Measurements from ENCODE around the gene ZDHHC21.

Gene ZDHHC21

GRCh38 chr9:14693251-14693861 lies at the start of gene ZDHHC21:
TSS of gene ZDHHC21 (minus strand) at chr9:14693432. CDS start at chr9:14674340, 19,092 bp downstream.
- peak; percentile 31 to 41 for DNase-seq (ENCODE audit: extremely low read depth in 1 of 2, low read depth in 1 of 2)

- no peak for DNase-seq (ENCODE audit: extremely low read depth in 1 of 2, low read depth in 1 of 2)
Observed at GRCh38 chr9:14741369-14741768, 48.1 kb upstream of the ZDHHC21 start.

GRCh38 chr9:14733133-14733532 lies 39.9 kb upstream of the ZDHHC21 start:
- DNase-seq (ENCODE audit: extremely low read depth in 1 of 2, low read depth in 1 of 2): no peak

GRCh38 chr9:14731294-14731981 lies 38.2 kb upstream of the ZDHHC21 start:
- DNase-seq (ENCODE audit: extremely low read depth in 1 of 2, low read depth in 1 of 2): no peak

- DNase-seq (ENCODE audit: extremely low read depth in 1 of 2, low read depth in 1 of 2): no peak
Observed at GRCh38 chr9:14730461-14730898, 37.2 kb upstream of the ZDHHC21 start.

- no peak for DNase-seq (ENCODE audit: extremely low read depth in 1 of 2, low read depth in 1 of 2)
Observed at GRCh38 chr9:14723301-14723700, 30.1 kb upstream of the ZDHHC21 start.

GRCh38 chr9:14722391-14723035 lies 29.3 kb upstream of the ZDHHC21 start, which contains the start of gene CER1:
TSS of gene CER1 (minus strand) at chr9:14722733. CDS start at chr9:14722672, 61 bp downstream.
- no peak for DNase-seq (ENCODE audit: extremely low read depth in 1 of 2, low read depth in 1 of 2)

GRCh38 chr9:14719231-14719923 lies 26.1 kb upstream of the ZDHHC21 start:
- no peak for DNase-seq (ENCODE audit: extremely low read depth in 1 of 2, low read depth in 1 of 2)

- no peak for DNase-seq (ENCODE audit: extremely low read depth in 1 of 2, low read depth in 1 of 2)
Observed at GRCh38 chr9:14715102-14715501, 21.9 kb upstream of the ZDHHC21 start.

- DNase-seq (ENCODE audit: extremely low read depth in 1 of 2, low read depth in 1 of 2): no peak
Observed at GRCh38 chr9:14713187-14713767, 20.0 kb upstream of the ZDHHC21 start.

GRCh38 chr9:14710804-14711203 lies 17.6 kb upstream of the ZDHHC21 start:
- no peak for DNase-seq (ENCODE audit: extremely low read depth in 1 of 2, low read depth in 1 of 2)

GRCh38 chr9:14706530-14707140 lies 13.4 kb upstream of the ZDHHC21 start:
- DNase-seq (ENCODE audit: extremely low read depth in 1 of 2, low read depth in 1 of 2): no peak

GRCh38 chr9:14705079-14705478 lies 11.8 kb upstream of the ZDHHC21 start:
- no peak for DNase-seq (ENCODE audit: extremely low read depth in 1 of 2, low read depth in 1 of 2)

GRCh38 chr9:14704281-14704680 lies 11.0 kb upstream of the ZDHHC21 start:
- no peak for DNase-seq (ENCODE audit: extremely low read depth in 1 of 2, low read depth in 1 of 2)

GRCh38 chr9:14702200-14702720 lies 9.0 kb upstream of the ZDHHC21 start:
- DNase-seq (ENCODE audit: extremely low read depth in 1 of 2, low read depth in 1 of 2): no peak

GRCh38 chr9:14692470-14693250 lies 572 bp downstream of the ZDHHC21 start:
- no peak for DNase-seq (ENCODE audit: extremely low read depth in 1 of 2, low read depth in 1 of 2)

GRCh38 chr9:14690948-14691730 lies 2.1 kb downstream of the ZDHHC21 start:
- DNase-seq (ENCODE audit: extremely low read depth in 1 of 2, low read depth in 1 of 2): no peak

- no peak for DNase-seq (ENCODE audit: extremely low read depth in 1 of 2, low read depth in 1 of 2)
Observed at GRCh38 chr9:14687042-14687719, 6.1 kb downstream of the ZDHHC21 start.

Measured in stimulated activated CD8-positive, alpha-beta memory T cell treated with anti-CD3 and anti-CD28 coated beads, Interleukin-7, amount 100 ng/mL, for 48 hours (primary cell).